HG03064 (cell line): ENCODE results near the gene STARD10.
A peak's percentile ranks its signal among the peaks of the same experiment; 100 is the strongest.

Experiments used
- ATAC-seq: cut with Tn5 transposase; IDR thresholded peaks from one replicate; pipeline ENCODE4 v1.9.1; 2021; ENCODE audit warnings: low read depth; ENCODE audit not compliant: unreplicated experiment

The STARD10 gene

DNA sequence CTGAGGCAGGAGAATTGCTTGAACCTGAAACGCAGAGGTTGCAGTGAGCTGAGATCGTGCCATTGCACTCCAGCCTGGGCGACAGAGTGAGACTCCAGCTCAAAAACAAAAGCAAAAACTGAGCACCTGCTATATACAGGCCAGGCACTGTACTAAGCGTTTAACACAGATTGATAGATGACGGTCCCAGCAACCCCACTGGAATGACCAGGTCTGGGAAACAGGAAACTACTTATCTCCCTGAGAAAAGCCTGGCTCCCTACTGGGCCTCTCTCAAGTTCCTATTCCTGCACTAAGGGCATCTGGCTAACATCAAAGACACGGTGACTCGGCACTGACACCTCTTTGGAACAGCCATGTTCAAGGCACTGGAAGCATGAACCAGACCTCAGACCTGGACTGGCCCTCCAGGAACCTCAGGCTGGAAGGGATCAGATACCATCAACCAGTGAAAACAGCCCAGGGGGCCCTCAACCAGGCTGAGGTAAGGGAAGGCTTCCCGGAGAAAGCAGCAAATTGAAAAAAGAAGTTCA, 58.3 kb downstream of the STARD10 start:
- no peak for ATAC-seq

DNA sequence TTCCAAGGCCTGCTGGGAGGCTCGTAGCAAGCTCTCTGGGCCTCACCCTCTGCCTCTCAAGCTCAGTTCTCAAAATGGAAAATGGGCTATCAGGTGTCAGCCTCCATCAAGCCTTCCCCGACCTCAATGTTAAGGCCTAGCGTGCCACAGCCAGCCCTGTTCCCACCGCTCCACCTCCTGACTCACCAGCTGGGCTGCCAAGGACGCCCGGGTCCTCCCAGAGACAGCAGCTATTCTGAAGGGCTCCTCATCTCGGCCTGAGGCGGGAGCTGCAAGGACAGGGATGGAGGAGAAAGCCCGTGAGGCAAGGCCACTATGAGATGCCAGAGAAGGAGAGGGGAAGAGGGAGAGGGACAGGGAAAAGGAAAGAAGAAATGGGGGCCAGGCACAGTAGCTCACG, 61.5 kb downstream of the STARD10 start:
- ATAC-seq = no peak

GRCh38 chr11:72730737-72731136, 63.1 kb downstream of the STARD10 start:
- no peak for ATAC-seq

DNA sequence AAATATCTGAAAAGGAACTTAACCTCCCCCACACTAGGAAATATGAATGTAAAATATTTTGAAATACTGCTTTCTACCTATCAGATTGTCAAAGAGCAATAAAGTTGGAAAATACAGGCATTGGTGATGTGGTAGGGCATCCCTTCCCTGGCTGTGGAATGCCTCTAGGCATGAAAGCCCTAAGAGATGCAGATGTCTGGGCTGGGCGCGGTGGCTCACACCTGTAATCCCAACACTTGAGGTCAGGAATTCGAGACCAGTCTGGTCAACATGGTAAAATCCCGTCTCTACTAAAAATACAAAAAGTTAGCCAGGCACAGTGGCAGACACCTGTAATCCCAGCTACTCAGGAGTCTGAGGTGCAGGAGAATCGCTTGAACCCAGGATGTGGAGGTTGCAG, 63.6 kb downstream of the STARD10 start:
- ATAC-seq = no peak

DNA sequence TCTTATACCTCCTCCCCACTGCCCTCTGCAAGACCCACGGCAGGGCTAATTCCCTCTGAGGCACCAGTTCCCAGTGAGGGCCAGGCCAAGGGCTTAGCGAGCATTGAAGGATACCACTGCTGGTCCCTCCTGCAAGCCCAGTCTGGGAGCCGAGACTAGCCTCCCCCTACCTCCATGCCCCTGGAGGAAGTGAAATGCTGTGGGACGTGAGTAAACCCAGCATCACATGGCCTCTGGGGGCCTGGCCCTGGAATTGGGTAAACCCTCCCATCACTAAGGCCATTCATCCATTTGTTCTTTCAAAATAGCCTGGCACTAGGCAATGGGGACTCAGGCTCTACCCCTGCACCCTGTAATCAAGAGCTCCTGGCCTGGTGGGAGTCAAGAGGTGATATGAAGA, 66.3 kb downstream of the STARD10 start:
- no peak for ATAC-seq

- no peak for ATAC-seq
These were observed 67.3 kb downstream of the STARD10 start for GRCh38 chr11:72726266-72727220.

DNA sequence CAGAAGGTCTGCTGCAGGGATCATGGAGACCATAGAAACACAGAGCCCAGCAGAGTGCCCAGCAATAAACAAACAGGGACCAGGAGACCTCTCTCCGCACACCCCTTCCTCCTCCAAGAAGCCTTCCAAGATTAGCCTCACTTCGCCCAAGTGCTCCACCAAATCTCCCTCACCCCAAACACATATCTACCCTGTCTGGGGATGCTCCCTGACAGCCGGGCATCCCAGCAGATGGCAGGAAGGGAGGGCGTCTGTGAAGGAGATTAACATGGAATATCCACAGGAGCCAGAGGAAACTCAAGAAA, 68.2 kb downstream of the STARD10 start:
- ATAC-seq = no peak

GRCh38 chr11:72724851-72725723, 68.8 kb downstream of the STARD10 start:
- no peak for ATAC-seq

GRCh38 chr11:72724021-72724551, 69.8 kb downstream of the STARD10 start:
- ATAC-seq = no peak

- no peak for ATAC-seq
These were observed 70.3 kb downstream of the STARD10 start for GRCh38 chr11:72723508-72723907.

GRCh38 chr11:72722050-72722748, 71.6 kb downstream of the STARD10 start:
- ATAC-seq = peak; percentile 69

DNA sequence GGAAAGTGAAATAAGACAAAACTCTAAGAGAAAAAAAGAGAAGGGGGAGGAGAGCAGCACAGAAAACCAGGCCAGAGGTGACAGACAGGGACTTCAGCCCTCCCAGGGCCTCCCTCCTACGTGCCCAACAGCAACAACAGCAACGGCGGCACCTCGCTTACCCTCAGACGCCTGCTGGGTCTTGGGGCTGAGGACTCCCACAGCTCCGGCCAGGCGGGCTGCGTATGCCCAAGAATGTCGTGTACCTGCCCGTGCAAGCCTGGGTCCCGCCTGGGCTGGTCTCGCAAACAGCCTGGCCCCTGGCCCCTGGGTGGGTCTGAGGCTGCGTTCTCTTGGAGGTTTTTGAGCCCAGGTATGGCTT, 72.2 kb downstream of the STARD10 start:
- ATAC-seq = no peak

- ATAC-seq = no peak
These were observed 72.6 kb downstream of the STARD10 start for GRCh38 chr11:72721276-72721675.

DNA sequence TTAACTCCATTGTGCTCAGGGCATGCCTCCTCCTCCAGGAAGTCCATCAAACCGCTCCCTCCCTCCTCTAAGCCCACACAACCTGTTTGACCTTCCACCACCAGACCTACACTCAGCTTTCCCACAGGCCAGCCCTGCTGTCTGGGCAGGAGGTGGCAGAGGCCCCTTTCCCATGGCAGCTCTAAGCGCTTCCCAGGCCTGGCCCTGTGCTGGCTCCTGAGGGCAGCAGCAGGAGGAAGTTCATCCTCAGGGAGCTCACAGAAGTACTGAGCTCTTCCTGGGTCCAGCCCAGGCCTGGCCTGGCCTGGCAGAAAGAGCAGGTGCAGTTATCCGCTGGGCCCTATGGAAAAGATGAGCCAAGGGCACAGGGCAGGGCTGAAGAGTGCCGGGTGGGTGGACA, 73.1 kb downstream of the STARD10 start:
- ATAC-seq = no peak

DNA sequence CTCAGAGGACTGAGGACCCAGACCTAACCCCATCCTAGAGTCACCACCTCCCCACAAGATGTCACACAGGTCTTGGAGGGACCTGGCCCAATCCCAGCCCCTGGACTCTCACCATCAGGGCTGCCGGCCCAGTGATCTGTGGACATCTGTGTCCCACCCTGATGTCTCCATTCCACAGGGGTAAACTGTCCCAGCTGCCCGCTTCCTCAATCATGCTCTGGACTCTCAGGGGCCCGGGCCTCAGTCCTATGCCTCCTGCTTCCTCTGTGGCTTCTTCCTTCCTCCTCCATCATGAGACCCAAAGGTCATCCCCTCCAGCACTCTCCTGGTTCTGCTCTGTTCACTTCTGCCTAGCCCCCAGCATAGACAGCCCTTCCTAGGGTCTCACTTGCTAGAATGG, 73.8 kb downstream of the STARD10 start:
- no peak for ATAC-seq

DNA sequence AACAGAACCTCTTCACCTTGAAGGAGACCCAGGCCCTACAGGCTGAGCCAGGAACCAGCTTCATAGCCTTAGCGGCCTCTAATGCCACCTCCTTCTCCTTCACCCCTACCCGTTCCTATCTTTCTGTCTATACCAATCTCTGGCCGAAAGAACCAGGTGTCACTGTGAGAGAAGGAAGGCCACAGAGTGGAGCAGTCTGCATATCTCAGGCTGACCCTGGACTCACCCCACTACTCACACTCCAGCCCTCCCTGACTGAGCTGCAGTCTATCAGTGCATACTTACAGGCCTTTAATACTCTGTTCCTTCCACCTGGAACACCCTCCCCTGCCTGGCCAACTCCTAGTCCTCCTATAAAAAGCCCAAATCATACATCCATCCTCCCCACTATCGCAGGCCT, 74.3 kb downstream of the STARD10 start:
- ATAC-seq = no peak

DNA sequence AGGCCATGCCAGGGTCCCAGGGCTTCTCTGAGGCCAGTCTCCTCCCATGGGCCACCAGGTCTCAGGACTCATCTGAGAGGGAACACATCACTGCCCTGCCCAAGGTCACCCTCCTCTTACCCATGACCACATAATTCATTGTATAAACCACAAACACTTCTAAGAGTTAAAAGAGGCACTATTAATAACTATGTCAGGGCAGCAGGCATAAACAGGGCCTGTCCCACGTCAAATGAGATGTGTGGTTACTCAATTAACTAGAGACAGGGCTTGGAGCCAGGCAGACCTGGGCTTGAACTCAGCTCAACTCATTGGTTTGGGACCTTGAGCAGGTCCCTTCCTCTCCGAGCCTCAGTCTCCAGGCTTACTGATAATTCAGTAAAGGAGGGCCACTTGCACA, 74.7 kb downstream of the STARD10 start:
- no peak for ATAC-seq

DNA sequence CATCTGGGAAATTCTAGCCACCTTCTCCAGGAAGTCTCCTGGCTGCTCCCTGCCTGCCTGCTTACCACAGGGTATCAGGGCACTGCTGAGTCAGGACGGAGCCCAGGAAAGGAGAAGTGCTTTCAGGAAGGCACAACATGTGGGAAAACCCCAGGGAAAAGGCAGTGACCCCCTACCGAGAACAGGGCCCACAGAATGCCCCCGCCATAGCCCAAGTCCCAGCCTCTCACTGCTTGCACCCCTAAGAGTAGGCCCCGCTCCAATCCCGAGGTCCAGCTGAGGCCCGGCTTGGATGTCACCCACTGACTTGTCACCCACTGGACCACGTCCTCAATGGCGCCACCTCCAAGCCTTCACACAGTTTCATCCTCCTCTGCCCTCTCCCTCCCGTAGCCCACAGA, 75.7 kb downstream of the STARD10 start:
- no peak for ATAC-seq

- no peak for ATAC-seq
These were observed 76.9 kb downstream of the STARD10 start for GRCh38 chr11:72716788-72717435.

DNA sequence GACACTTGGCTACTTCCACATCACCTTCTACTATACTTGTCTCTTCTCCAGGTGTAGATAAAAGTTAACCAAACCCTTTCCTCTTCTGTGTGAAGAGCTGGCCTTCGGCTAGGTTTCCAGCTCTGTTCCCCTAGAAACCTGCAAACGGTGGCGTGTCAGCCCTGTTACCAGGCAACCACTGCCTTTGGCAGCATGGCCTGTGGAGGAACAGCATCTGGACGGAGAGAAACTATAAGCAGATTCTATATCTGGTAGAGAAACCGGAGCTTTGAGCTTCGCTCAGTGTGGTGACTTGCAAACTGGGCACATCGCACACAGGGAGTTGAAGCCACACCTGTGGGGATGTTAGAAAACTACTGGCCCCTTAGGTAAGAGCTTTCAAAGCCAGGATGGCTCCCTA, 77.6 kb downstream of the STARD10 start:
- no peak for ATAC-seq
